ENCODE measurements around the gene ADA. TPM values are rescaled to one million over a fixed set of nuclear protein-coding genes. Genes with fewer than 3 reads are reported as not detected.

The ADA gene
- total and polyA plus RNA-seq, 2 of the 4 experiments (the other 2 are of a cell fraction) = 8.1 to 11.0 TPM

GRCh38 chr20:44678990-44679611 is 27.6 kb upstream of the ADA start:
- in situ Hi-C loops (cut with MboI; ENCODE audit: low sequenced_read_pairs) (no loop called here), intact Hi-C loops (cut with micrococcal nuclease) (no loop called here), dilution Hi-C loops (cut with HindIII; ENCODE audit: low sequenced_read_pairs, unreplicated experiment) (no loop called here)
- Histone ChIP-seq H4K5ac (ENCODE audit: low read depth, low read length) (peak overlapping the region; percentile 75; the same call in 1 of the 2 replicates), H2BK15ac (ENCODE audit: low read depth, low read length) (no peak overlapping the region), H2AFZ (replicated peaks; ENCODE audit: low read length, poor library complexity) (no peak overlapping the region), H3K9me1 (ENCODE audit: insufficient read depth, low read length) (no peaks in the 10 kb centered on the region), H2AK9ac (replicated peaks; ENCODE audit: low read depth, low read length, poor library complexity) (no peak overlapping the region), H3K14ac (replicated peaks; ENCODE audit: low read depth, low read length) (0 out of 2 replicates have a peak overlapping the region, but pooled peaks have one; percentile 4), H3K9ac (ENCODE audit: low read depth, low read length) (no peak overlapping the region), H3K4ac (ENCODE audit: low read depth, low read length) (peak overlapping the region; percentile 17), H3K4me3 (ENCODE audit: insufficient read depth, low read depth, low read length) (no peak overlapping the region), H3K23ac (ENCODE audit: low read depth, low read length) (no peak overlapping the region), H3K56ac (ENCODE audit: extremely low read depth, insufficient read depth, low read length) (no peak overlapping the region), H3K4me2 (ENCODE audit: low read depth, low read length) (no peak overlapping the region), H3K18ac (ENCODE audit: low read depth, low read length) (peak overlapping the region; percentile 68; the same call in 1 of the 2 replicates), H4K20me1 (ENCODE audit: insufficient read depth, low read length) (no peaks in the 10 kb centered on the region), H3K4me1 (ENCODE audit: control insufficient read depth, insufficient read depth, low read length) (peaks cover 2% of the 10 kb centered on the region), H3K27ac (ENCODE audit: insufficient read depth, low read length) (no peak overlapping the region), H2BK5ac (ENCODE audit: low read depth, low read length, poor library complexity, severe bottlenecking) (no peak overlapping the region), H4K8ac (ENCODE audit: low read depth in 2 of 2, low read length in 2 of 2) (peak overlapping the region in 1 of 2 experiments; percentile 85; a peak in 2 of 4 replicates), H2BK20ac (ENCODE audit: low read depth, low read length) (0 out of 2 replicates have a peak overlapping the region, but pooled peaks have one; percentile 60), H3K9me3 (ENCODE audit: control insufficient read depth, insufficient read depth, low read length) (no peaks in the 10 kb centered on the region), H2AK5ac (ENCODE audit: low read depth, low read length) (no peak overlapping the region), H3K27me3 (ENCODE audit: control insufficient read depth, insufficient read depth, low read length) (peaks cover 7% of the 10 kb centered on the region; the same call in 1 of the 2 replicates), H3K79me1 (ENCODE audit: low read depth in 1 of 2, low read length in 2 of 2) (no peaks in the 10 kb centered on the region), H2BK120ac (ENCODE audit: low read depth, low read length) (peak overlapping the region; percentile 81; the same call in 1 of the 2 replicates), H3K36me3 (ENCODE audit: control insufficient read depth, insufficient read depth, low read length) (no peaks in the 10 kb centered on the region), H4K91ac (ENCODE audit: insufficient read depth, low read depth, low read length) (0 out of 2 replicates have a peak overlapping the region, but pooled peaks have one; percentile 6)
- no peak for ATAC-seq (ENCODE audit: low read depth)
- WGBS, 2 experiments (ENCODE audit: extremely low coverage in 2 of 2, insufficient read length in 1 of 2) = 100% methylated on average over 1 of the region's 12 CpGs; no CpG with 5 or more reads in 1 of the 2 experiments
- BruUV-seq (replicated peaks) = no TSS peak
- DNase-seq = no peak
- ChIA-PET CTCF (no interaction called here), POLR2A (ENCODE audit: unreplicated experiment) (no interaction called here)
- TF ChIP-seq USF2 (IDR thresholded peaks at IDR 0.05; ENCODE audit: low read depth, low read length) (no peak), MAFK (IDR thresholded peaks at IDR 0.05; ENCODE audit: low read depth, low read length) (no peak), MAZ (IDR thresholded peaks at IDR 0.05; ENCODE audit: borderline replicate concordance, low read depth, low read length) (no peak), SMC3 (IDR thresholded peaks at IDR 0.05; ENCODE audit: low read depth, low read length) (no peak), CTCF (conservative IDR thresholded peaks at IDR 0.05; ENCODE audit: low read depth, low read length) (no peak), NFE2L2 (IDR thresholded peaks at IDR 0.05; ENCODE audit: low read depth, low read length) (no peak), CHD1 (IDR thresholded peaks at IDR 0.05; ENCODE audit: low read depth, low read length) (no peak), ELK1 (IDR thresholded peaks at IDR 0.05; ENCODE audit: borderline replicate concordance, low read depth, low read length) (no peak), RFX5 (IDR thresholded peaks at IDR 0.05; ENCODE audit: low read depth, low read length) (no peak), CEBPB (IDR thresholded peaks at IDR 0.05; ENCODE audit: low read depth, low read length) (no peak), POLR2A (IDR thresholded peaks at IDR 0.05; ENCODE audit: low read depth, low read length) (no peak), FOS (IDR thresholded peaks at IDR 0.05; ENCODE audit: low read depth, low read length) (no peak), MXI1 (IDR thresholded peaks at IDR 0.05; ENCODE audit: borderline replicate concordance, low read depth, low read length) (no peak), RCOR1 (IDR thresholded peaks at IDR 0.05; ENCODE audit: insufficient replicate concordance, low read length) (no peak)
